H1 (cell line): ENCODE data around the gene SNRNP70. TPM values are rescaled to one million over a fixed set of nuclear protein-coding genes. Genes with fewer than 3 reads are reported as not detected.

ENCODE experiments used
- CTCF ChIA-PET: fragments of 300-600 bp; sonication (Branson Sonifier 250); formaldehyde crosslinking; loops from one replicate; lab custom pipeline; 2021; ENCODE audit not compliant: partially characterized antibody; lab: Charles Lee
- POLR2A ChIA-PET: fragments of 300-600 bp; sonication (Branson Sonifier 250); formaldehyde crosslinking; loops from one replicate; lab custom pipeline; 2021; ENCODE audit warnings: inconsistent platforms; ENCODE audit not compliant: partially characterized antibody; lab: Charles Lee
- DNase-seq, 2 experiments: peaks; one replicate each; pipeline versions ENCODE4 v3.0.0 to v3.0.0-alpha.2; 2010 to 2022; ENCODE audit warnings: low spot score in 2 of 2, low read depth in 1 of 2, mixed read lengths in 1 of 2
- FAIRE-seq: peaks from 2 replicates; lab custom pipeline; 2011; peaks lifted over from hg19 to GRCh38; lab: Jason Lieb, UNC
- H2AFZ ChIP-seq: 2 replicates; pipeline ENCODE4 v1.8.1; 2012; ENCODE audit warnings: low read length, inconsistent platforms
- H2AK5ac ChIP-seq: 2 replicates; pipeline ENCODE4 v1.6.1; 2013; ENCODE audit warnings: low read depth, low read length
- H2BK120ac ChIP-seq: replicated peaks from 2 replicates; pipeline ENCODE3; 2013; ENCODE audit warnings: low read depth, low read length, inconsistent platforms
- H2BK12ac ChIP-seq: 2 replicates; pipeline ENCODE4 v1.6.1; 2013; ENCODE audit warnings: low read depth, low read length
- H2BK15ac ChIP-seq: 2 replicates; pipeline ENCODE4 v1.6.1; 2013; ENCODE audit warnings: low read length
- H2BK20ac ChIP-seq: 2 replicates; pipeline ENCODE4 v1.6.1; 2013; ENCODE audit warnings: low read length
- H2BK5ac ChIP-seq: 2 replicates; pipeline ENCODE4 v1.6.1; 2013; ENCODE audit warnings: low read depth, low read length
- H3K14ac ChIP-seq: 2 replicates; pipeline ENCODE4 v1.6.1; 2013; ENCODE audit warnings: inconsistent platforms; ENCODE audit not compliant: insufficient read length
- H3K18ac ChIP-seq: 2 replicates; pipeline ENCODE4 v1.6.1; 2013; ENCODE audit warnings: low read length; ENCODE audit errors: extremely low read depth
- H3K23ac ChIP-seq: 2 replicates; pipeline ENCODE4 v1.6.1; 2013; ENCODE audit warnings: inconsistent platforms; ENCODE audit not compliant: insufficient read length
- H3K23me2 ChIP-seq: 2 replicates; pipeline ENCODE4 v1.6.1; 2013; ENCODE audit warnings: low read depth, low read length
- H3K27ac ChIP-seq: 2 replicates; pipeline ENCODE4 v1.6.1; 2011; ENCODE audit warnings: low read depth, low read length, inconsistent platforms
- H3K27me3 ChIP-seq, 4 experiments: replicated peaks in 1 of 4; 1 replicate in 1 of 4; 2 replicates in 3 of 4; pipeline versions ENCODE4 v1.6.1 to v1.8.1; 2011 to 2013; ENCODE audit warnings: low read length in 3 of 4, mild to moderate bottlenecking in 3 of 4, inconsistent platforms in 2 of 4, mixed read lengths in 2 of 4, moderate library complexity in 1 of 4; ENCODE audit not compliant: control insufficient read depth in 3 of 4, insufficient read depth in 3 of 4; ENCODE audit errors: extremely low read depth in 1 of 4
- H3K36me3 ChIP-seq, 4 experiments: 2 replicates each; pipeline versions ENCODE4 v1.6.1 to v1.8.1; 2011 to 2013; ENCODE audit warnings: mild to moderate bottlenecking in 4 of 4, low read length in 3 of 4, moderate library complexity in 2 of 4, control low read depth in 1 of 4, inconsistent platforms in 1 of 4; ENCODE audit not compliant: insufficient read depth in 4 of 4, control insufficient read depth in 2 of 4
- H3K4ac ChIP-seq: replicated peaks from 2 replicates; pipeline ENCODE3; 2013; ENCODE audit warnings: low read length, low read depth, mixed read lengths, inconsistent platforms; ENCODE audit not compliant: insufficient read length
- H3K4me1 ChIP-seq, 4 experiments: replicated peaks in 1 of 4; 1 replicate in 1 of 4; 2 replicates in 3 of 4; pipeline versions ENCODE4 v1.6.1 to v1.8.1; 2011 to 2013; ENCODE audit warnings: low read length in 3 of 4, inconsistent platforms in 2 of 4, mixed read lengths in 1 of 4; ENCODE audit not compliant: insufficient read depth in 4 of 4, control insufficient read depth in 3 of 4
- H3K4me2 ChIP-seq, 2 experiments: 2 replicates each; pipeline versions ENCODE4 v1.6.1 to v1.8.1; 2011 to 2013; ENCODE audit warnings: low read depth in 2 of 2, low read length in 2 of 2, control low read depth in 1 of 2, inconsistent platforms in 1 of 2, mild to moderate bottlenecking in 1 of 2; ENCODE audit not compliant: insufficient read depth in 1 of 2
- H3K4me3 ChIP-seq, 4 experiments: fragments of 200-600, 300-600 bp in 1 of 4; sonication (generic), shearing (Covaris generic), sonication (Bioruptor Twin) in 1 of 4; 2 replicates each; pipeline versions ENCODE4 v1.5.1 to v1.8.1; 2011 to 2016; ENCODE audit warnings: low read length in 4 of 4, low read depth in 3 of 4, control low read depth in 2 of 4, inconsistent platforms in 2 of 4, mild to moderate bottlenecking in 2 of 4, mixed read lengths in 1 of 4, moderate library complexity in 1 of 4; ENCODE audit not compliant: insufficient read depth in 2 of 4; ENCODE audit errors: extremely low read depth in 1 of 4
- H3K56ac ChIP-seq: replicated peaks from 2 replicates; pipeline ENCODE3; 2013; ENCODE audit warnings: low read depth, mild to moderate bottlenecking, mixed read lengths, low read length, inconsistent platforms; ENCODE audit not compliant: insufficient read length
- H3K79me1 ChIP-seq: 2 replicates; pipeline ENCODE4 v1.6.1; 2013; ENCODE audit warnings: low read depth, low read length, control low read depth
- H3K79me2 ChIP-seq, 2 experiments: 2 replicates each; pipeline versions ENCODE4 v1.6.1 to v1.8.1; 2012 to 2013; ENCODE audit warnings: low read length in 2 of 2, mild to moderate bottlenecking in 2 of 2, inconsistent platforms in 1 of 2; ENCODE audit not compliant: insufficient read depth in 2 of 2, control insufficient read depth in 1 of 2
- H3K9ac ChIP-seq, 4 experiments: replicated peaks in 1 of 4; 1 replicate in 1 of 4; 2 replicates in 3 of 4; pipeline versions ENCODE4 v1.6.1 to v1.8.1; 2011 to 2013; ENCODE audit warnings: low read depth in 3 of 4, low read length in 3 of 4, control low read depth in 2 of 4, mild to moderate bottlenecking in 2 of 4, moderate library complexity in 2 of 4, inconsistent platforms in 1 of 4; ENCODE audit errors: extremely low read depth in 1 of 4
- H3K9me3 ChIP-seq, 2 experiments: 2 replicates each; pipeline versions ENCODE4 v1.6.1 to v1.8.1; 2012 to 2013; ENCODE audit warnings: mild to moderate bottlenecking in 2 of 2, moderate library complexity in 2 of 2, control low read depth in 1 of 2, inconsistent platforms in 1 of 2, low read depth in 1 of 2, low read length in 1 of 2, mixed read lengths in 1 of 2; ENCODE audit not compliant: insufficient read depth in 2 of 2
- H4K20me1 ChIP-seq, 2 experiments: replicated peaks in 1 of 2; 2 replicates each; pipeline versions ENCODE3 to v1.8.1; 2011 to 2013; ENCODE audit warnings: inconsistent platforms in 2 of 2, low read length in 2 of 2, mild to moderate bottlenecking in 1 of 2; ENCODE audit not compliant: insufficient read depth in 2 of 2, control insufficient read depth in 1 of 2
- H4K5ac ChIP-seq: 2 replicates; pipeline ENCODE4 v1.6.1; 2013; ENCODE audit warnings: low read length, low read depth, mixed read lengths, inconsistent platforms; ENCODE audit not compliant: insufficient read length
- H4K8ac ChIP-seq: 2 replicates; pipeline ENCODE4 v1.8.0; 2013; ENCODE audit warnings: mild to moderate bottlenecking, moderate library complexity, low read length, inconsistent platforms; ENCODE audit not compliant: insufficient read depth; ENCODE audit errors: extremely low read depth
- H4K91ac ChIP-seq: replicated peaks from 2 replicates; pipeline ENCODE3; 2013; ENCODE audit warnings: low read length, mixed read lengths, inconsistent platforms; ENCODE audit not compliant: insufficient read length
- NRF1 ChIP-seq: IDR thresholded peaks from 2 replicates; pipeline ENCODE4 v1.6.1; 2011; ENCODE audit warnings: mild to moderate bottlenecking, low read depth, low read length, improper control_type of control experiment
- RXRA ChIP-seq: IDR thresholded peaks from 2 replicates; pipeline ENCODE4 v1.6.1; 2011; ENCODE audit warnings: low read depth, mild to moderate bottlenecking, low read length, moderate library complexity; ENCODE audit not compliant: insufficient read depth
- SIRT6 ChIP-seq: IDR thresholded peaks from one replicate; pipeline ENCODE4 v1.7.1; 2012; ENCODE audit warnings: low read length, inconsistent platforms
- SIX5 ChIP-seq: IDR thresholded peaks from 2 replicates; pipeline ENCODE4 v1.6.1; 2011; ENCODE audit warnings: mild to moderate bottlenecking, low read depth, low read length
- WGBS, 2 experiments: shearing (Covaris generic) in 1 of 2; methylation state at CpG; one replicate each; pipeline versions ENCODE4 v1.1.6 to v1.1.7; 2013 to 2015; ENCODE audit warnings: low lambda C conversion rate in 2 of 2, mixed read lengths in 2 of 2, inconsistent platforms in 1 of 2, low coverage in 1 of 2, missing lambda C conversion rate in 1 of 2; ENCODE audit not compliant: insufficient replicate concordance in 2 of 2, insufficient coverage in 1 of 2, insufficient read length in 1 of 2; ENCODE audit errors: extremely low coverage in 1 of 2, missing lambda C conversion rate in 1 of 2; 5-methylcytosine and 5-hydroxymethylcytosine counted together
- polyA plus RNA-seq, 7 experiments: library from polyadenylated mRNA; depleted of rRNA in 3 of 7; stranded (reverse) in 5 of 7; unstranded in 2 of 7; fragments of >200 nt in 5 of 7; fragments of 200-250 nt in 2 of 7; gene quantifications; 1 replicate in 5 of 7; 2 replicates in 1 of 7; 4 replicates in 1 of 7; pipeline versions ENCODE4 v1.2.1 to v1.2.3, GENCODE V29; 2011 to 2013; ENCODE audit warnings: missing spikeins in 2 of 7, mixed read lengths in 2 of 7
- total RNA-seq: library from RNA; stranded (reverse); fragmentation: NEBNext Ultra II Directional; extraction: Animal tissue kit (Norgen Biotek cat#: 25700); gene quantifications from 2 replicates; pipeline ENCODE4 v1.2.1, GENCODE V29; 2021

The SNRNP70 gene
- total and polyA plus RNA-seq, 2 of the 8 experiments (the other 6 are each of a cell fraction or from before 2014, with no cell fraction given), result 231 to 235 TPM

DNA sequence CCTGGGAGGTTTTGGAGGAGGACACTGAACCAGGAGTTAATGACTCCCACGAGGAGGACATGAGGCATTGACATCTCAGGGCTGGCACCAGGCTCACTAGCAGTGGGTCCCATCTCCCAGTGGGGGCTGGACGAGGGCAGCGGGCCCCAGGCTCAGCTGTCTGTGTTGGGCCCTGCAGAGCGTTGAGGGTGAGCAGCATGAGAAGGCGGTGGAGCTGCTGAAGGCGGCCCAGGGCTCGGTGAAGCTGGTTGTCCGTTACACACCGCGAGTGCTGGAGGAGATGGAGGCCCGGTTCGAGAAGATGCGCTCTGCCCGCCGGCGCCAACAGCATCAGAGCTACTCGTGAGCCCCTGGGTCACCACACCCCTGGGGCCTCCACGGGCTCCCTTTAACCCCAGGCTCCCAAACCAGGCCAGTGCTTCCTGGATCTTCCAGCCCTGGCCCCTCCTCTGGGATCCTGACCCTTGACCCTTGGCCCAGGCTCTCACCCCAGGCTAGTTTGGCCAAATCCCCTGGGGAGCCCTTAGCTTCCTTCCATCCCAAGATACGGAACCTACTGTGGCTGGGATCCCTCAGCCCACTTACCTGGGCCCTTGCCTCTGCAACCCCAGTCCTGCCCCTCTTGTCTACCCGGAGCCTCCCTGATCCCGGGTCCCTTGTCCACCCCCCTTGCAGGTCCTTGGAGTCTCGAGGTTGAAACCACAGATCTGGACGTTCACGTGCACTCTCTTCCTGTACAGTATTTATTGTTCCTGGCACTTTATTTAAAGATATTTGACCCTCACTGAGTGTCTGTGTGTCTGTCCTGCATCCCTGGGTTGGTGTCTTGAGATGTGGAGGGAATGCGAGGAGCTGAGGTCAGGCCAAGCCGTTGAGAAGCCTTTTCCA, 32.7 kb downstream of the SNRNP70 start:
- POLR2A ChIA-PET, result interaction anchor here (0.9 to 2.1 kb wide), 8 partner anchors 10 to 52 kb away, joined by 3 to 9 read pairs (median 4); no protein-coding TSS in a partner anchor
- no peaks in the 10 kb centered on the region for H3K36me3 ChIP-seq
- peak overlapping the region; percentile 64 to 86 (median 78) for H3K4me3 ChIP-seq
- H3K4me2 ChIP-seq, result peak overlapping the region; percentile 67 to 86
- H3K9ac ChIP-seq, result peak overlapping the region in 1 of 4 experiments; percentile 4; a peak in 2 of 7 replicates
- peak overlapping the region; percentile 85 for H3K4ac ChIP-seq
- H3K18ac ChIP-seq, result peak overlapping the region; percentile 19; the same call in 1 of the 2 replicates
- no peak overlapping the region for H3K23ac ChIP-seq
- peak overlapping the region; percentile 54 for H4K5ac ChIP-seq
- H2BK5ac ChIP-seq, result peak overlapping the region; percentile 78; the same call in 1 of the 2 replicates
- H4K8ac ChIP-seq, result peak overlapping the region; percentile 94; the same call in 1 of the 2 replicates
- peaks cover 22% of the 10 kb centered on the region for H3K23me2 ChIP-seq
- no peak overlapping the region for H3K27ac ChIP-seq
- TF ChIP-seq SIRT6 (no peak), NRF1 (no peak), SIX5 (no peak), RXRA (no peak)
- TF ChIP-seq, all 59 proteins: peak for 0
- no peaks in the 10 kb centered on the region for H3K9me3 ChIP-seq
- peaks cover 2% of the 10 kb centered on the region; the same call in 1 of the 2 replicates for H3K79me1 ChIP-seq
- H3K79me2 ChIP-seq, result no peaks in the 10 kb centered on the region
- H3K4me1 ChIP-seq, result peaks cover 0 to 6% (median 4%) of the 10 kb centered on the region in 4 experiments; a peak in 4 of 7 replicates
- no peak overlapping the region for H2BK120ac ChIP-seq
- H2AK5ac ChIP-seq, result peak overlapping the region; percentile 75; the same call in 1 of the 2 replicates
- H4K91ac ChIP-seq, result peak overlapping the region; percentile 65
- peak overlapping the region; percentile 53 for H3K56ac ChIP-seq
- H3K27me3 ChIP-seq, result peaks cover 8 to 19% (median 17%) of the 10 kb centered on the region in 4 experiments
- H2BK12ac ChIP-seq, result no peak overlapping the region
- 87% methylated on average over 26 of the region's 26 CpGs; no CpG with 5 or more reads in 1 of the 2 experiments for WGBS, 2 experiments
- no peak overlapping the region for H2BK20ac ChIP-seq
- no peak overlapping the region for H3K14ac ChIP-seq
- FAIRE-seq (no peak), DNase-seq (no peak)
- H4K20me1 ChIP-seq, result peaks cover 0 to 9% of the 10 kb centered on the region in 2 experiments
- CTCF ChIA-PET, result interaction anchor here (0.6 to 2.7 kb wide), 8 partner anchors 11 to 108 kb away, joined by 3 to 16 read pairs (median 3); no protein-coding TSS in a partner anchor
- peak overlapping the region; percentile 88; the same call in 1 of the 2 replicates for H2BK15ac ChIP-seq
- no peak overlapping the region for H2AFZ ChIP-seq
